ENCODE measurements around the gene DOLPP1.

Gene DOLPP1

GRCh38 chr9:129068110-129068509, 12.8 kb upstream of the DOLPP1 start:
- no peak for DNase-seq

- DNase-seq: no peak
These were observed 11.7 kb upstream of the DOLPP1 start for GRCh38 chr9:129068990-129069861.

GRCh38 chr9:129069862-129070641, 10.9 kb upstream of the DOLPP1 start:
- no peak for DNase-seq

- no peak for DNase-seq
These were observed 10.0 kb upstream of the DOLPP1 start for GRCh38 chr9:129070696-129071525.

- no peak for DNase-seq
These were observed 9.3 kb upstream of the DOLPP1 start for GRCh38 chr9:129071526-129072126.

- DNase-seq: no peak
These were observed 8.7 kb upstream of the DOLPP1 start for GRCh38 chr9:129072171-129072570.

- DNase-seq: no peak
These were observed 7.5 kb upstream of the DOLPP1 start for GRCh38 chr9:129073404-129073803.

- no peak for DNase-seq
These were observed 6.8 kb upstream of the DOLPP1 start for GRCh38 chr9:129074106-129074505.

- DNase-seq: no peak
These were observed 4.8 kb upstream of the DOLPP1 start for GRCh38 chr9:129075996-129076639.

- DNase-seq: no peak
These were observed 4.3 kb upstream of the DOLPP1 start for GRCh38 chr9:129076640-129077037.

GRCh38 chr9:129077236-129077635, 3.7 kb upstream of the DOLPP1 start:
- no peak for DNase-seq

GRCh38 chr9:129078691-129079503, 2.0 kb upstream of the DOLPP1 start:
- no peak for DNase-seq

GRCh38 chr9:129079829-129080228, 1.1 kb upstream of the DOLPP1 start:
- DNase-seq: no peak

- no peak for DNase-seq
These were observed 662 bp upstream of the DOLPP1 start for GRCh38 chr9:129080298-129080600.

- DNase-seq: no peak
These were observed 535 bp downstream of the DOLPP1 start for GRCh38 chr9:129081388-129081904.

GRCh38 chr9:129084087-129084486, 3.2 kb downstream of the DOLPP1 start:
- DNase-seq: no peak

- DNase-seq: no peak
These were observed 8.3 kb downstream of the DOLPP1 start for GRCh38 chr9:129089246-129089645.

GRCh38 chr9:129093602-129094386, 12.9 kb downstream of the DOLPP1 start:
- no peak for DNase-seq

- DNase-seq: no peak
These were observed 13.7 kb downstream of the DOLPP1 start for GRCh38 chr9:129094387-129095169.
